GM08714 (cell line): ENCODE measurements around the gene MBTPS1.
"Not testable (repeated sequence)": the region's sequence is repeated elsewhere in the genome, so short reads cannot be mapped to it uniquely, and the experiment has no call there.

Experiments
- H3K4me3 ChIP-seq: fragments of 200-500 bp; sonication (Bioruptor generic); 2 replicates; pipeline ENCODE4 v1.5.1; 2014; ENCODE audit warnings: mild to moderate bottlenecking, low read length, inconsistent platforms
- ZNF274 ChIP-seq: IDR thresholded peaks from 2 replicates; pipeline ENCODE4 v1.6.1; 2012; ENCODE audit warnings: mild to moderate bottlenecking, low read depth, low read length

The MBTPS1 gene

GRCh38 chr16:84117494-84117843, 727 bp upstream of the MBTPS1 start:
- peak overlapping the region; percentile 100 for H3K4me3 ChIP-seq
- TF ChIP-seq ZNF274 = no peak

GRCh38 chr16:84115919-84116719, 623 bp downstream of the MBTPS1 start:
- H3K4me3 ChIP-seq = peak overlapping the region; percentile 100
- TF ChIP-seq ZNF274 = no peak

- H3K4me3 ChIP-seq = not testable (repeated sequence)
Measured at GRCh38 chr16:84111949-84112348, 4.8 kb downstream of the MBTPS1 start.

- no peak for TF ChIP-seq ZNF274
- no peak overlapping the region; the same call in 1 of the 2 replicates for H3K4me3 ChIP-seq
Measured at GRCh38 chr16:84111525-84111924, 5.2 kb downstream of the MBTPS1 start.

- TF ChIP-seq ZNF274 = no peak
- no peak overlapping the region for H3K4me3 ChIP-seq
Measured at GRCh38 chr16:84110527-84110926, 6.2 kb downstream of the MBTPS1 start.

GRCh38 chr16:84109598-84110335, 7.0 kb downstream of the MBTPS1 start:
- H3K4me3 ChIP-seq = no peak overlapping the region
- no peak for TF ChIP-seq ZNF274

GRCh38 chr16:84107921-84108320, 8.8 kb downstream of the MBTPS1 start:
- no peak overlapping the region for H3K4me3 ChIP-seq
- no peak for TF ChIP-seq ZNF274

DNA sequence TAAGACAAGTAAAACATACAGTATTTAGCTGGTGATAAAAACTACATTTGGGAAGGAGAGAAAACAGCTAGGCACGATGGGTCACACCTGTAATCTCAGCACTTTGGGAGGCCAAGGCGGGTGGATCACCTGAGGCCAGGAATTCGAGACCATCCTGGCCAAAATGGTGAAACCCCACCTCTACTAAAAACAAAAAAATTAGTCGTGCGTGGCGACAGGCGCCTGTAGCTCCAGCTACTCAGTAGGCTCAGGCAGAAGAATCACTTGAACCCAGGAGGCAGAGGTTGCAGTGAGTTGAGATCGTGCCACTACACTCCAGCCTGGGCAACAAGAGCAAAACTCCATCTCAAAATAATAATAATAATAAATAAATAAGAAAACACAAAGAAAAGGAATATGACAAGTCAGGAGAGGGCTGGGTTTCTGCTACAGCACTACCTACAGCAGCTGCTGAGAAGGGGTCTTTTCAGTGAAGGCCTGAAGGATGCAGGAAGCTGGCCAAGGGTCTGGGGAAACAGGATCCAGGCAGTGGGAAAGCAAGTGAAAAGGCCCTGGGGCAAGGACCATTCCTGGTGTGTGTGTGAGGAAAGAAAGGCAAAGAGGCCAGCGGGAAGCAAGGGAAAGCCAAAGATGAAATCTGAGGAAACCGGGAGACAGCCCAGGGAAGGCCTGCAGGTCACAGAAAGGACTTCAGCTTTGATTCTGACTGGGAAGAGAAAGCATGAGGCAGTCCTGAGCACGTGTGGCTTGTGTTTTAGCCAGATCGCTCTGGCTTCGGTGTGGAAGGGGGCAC, 10.6 kb downstream of the MBTPS1 start:
- H3K4me3 ChIP-seq = no peak overlapping the region
- TF ChIP-seq ZNF274 = no peak

- H3K4me3 ChIP-seq = no peak overlapping the region
- TF ChIP-seq ZNF274 = no peak
Measured at GRCh38 chr16:84105301-84105815, 11.4 kb downstream of the MBTPS1 start.

DNA sequence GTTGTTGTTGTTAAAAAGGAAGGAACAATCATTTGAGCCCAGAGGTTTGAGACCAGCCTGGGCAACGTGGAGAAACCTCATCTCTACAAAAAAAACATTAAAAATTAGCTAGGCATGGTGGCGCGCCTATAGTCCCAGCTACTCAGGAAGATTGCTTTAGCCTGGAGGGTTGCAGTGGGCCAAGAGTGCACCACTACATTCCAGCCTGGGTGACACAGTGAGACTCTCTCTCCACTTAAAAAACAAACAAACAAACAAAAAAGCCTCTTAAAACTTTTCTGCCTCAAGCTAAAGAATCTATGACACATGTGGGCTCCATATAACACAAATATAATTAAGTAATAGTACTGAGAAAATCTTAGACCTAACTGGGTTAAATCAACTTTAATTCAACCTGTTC, 12.5 kb downstream of the MBTPS1 start:
- H3K4me3 ChIP-seq = no peak overlapping the region
- no peak for TF ChIP-seq ZNF274

DNA sequence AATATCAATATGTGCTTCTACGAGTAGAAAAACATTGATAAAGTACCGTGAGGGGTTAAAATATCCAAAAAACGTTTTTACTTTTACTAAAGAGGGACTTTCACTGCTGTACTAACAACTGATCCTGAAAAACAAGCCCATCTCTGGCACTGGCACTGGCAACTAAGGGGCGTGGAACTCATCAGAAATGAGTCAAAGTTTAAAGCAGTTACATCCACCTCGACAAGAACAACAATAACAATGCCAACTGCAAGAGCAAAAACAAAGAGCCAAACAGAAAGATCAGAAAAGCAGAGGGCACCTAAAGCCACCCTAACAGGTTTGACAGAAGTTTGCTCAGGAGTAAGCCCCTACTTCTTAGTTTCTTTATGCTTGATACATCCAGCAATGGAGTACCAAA, 13.1 kb downstream of the MBTPS1 start:
- no peak overlapping the region for H3K4me3 ChIP-seq
- TF ChIP-seq ZNF274 = no peak

- H3K4me3 ChIP-seq = no peak overlapping the region
- TF ChIP-seq ZNF274 = no peak
Measured at GRCh38 chr16:84098939-84099338, 17.8 kb downstream of the MBTPS1 start.

DNA sequence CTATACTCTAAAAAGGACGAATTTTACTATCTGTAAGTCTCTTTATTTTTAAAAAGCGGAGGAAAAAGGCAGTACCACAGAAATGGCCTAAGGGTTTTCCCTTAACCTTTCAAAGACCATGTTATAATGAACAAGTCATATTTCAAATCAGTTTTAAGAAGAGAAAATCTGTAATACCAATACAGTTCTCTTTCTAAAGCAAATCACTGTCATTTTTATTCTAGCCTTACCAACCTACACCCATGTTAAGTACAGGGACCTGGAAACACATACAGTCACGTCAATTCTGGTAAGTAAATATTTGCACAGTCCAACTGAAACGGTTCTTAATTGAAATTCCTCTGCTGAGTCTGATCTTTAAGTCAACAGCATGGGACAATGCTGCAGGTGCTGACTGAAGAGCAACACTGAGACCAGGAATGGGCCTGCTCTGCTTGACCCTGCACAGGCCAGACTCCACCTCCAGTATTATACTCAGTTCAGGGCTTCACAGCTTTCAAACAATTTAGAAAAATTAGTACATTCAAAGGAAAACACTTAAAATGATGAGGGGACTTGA, 20.2 kb downstream of the MBTPS1 start:
- no peak overlapping the region for H3K4me3 ChIP-seq
- TF ChIP-seq ZNF274 = no peak

- no peak overlapping the region for H3K4me3 ChIP-seq
- TF ChIP-seq ZNF274 = no peak
Measured at GRCh38 chr16:84095466-84095865, 21.3 kb downstream of the MBTPS1 start.
